GM13976 (cell line): Measurements from ENCODE around the gene ZFHX3.

Source experiments
- DNase-seq: peaks from one replicate; pipeline ENCODE4 v3.0.0; 2012; ENCODE audit warnings: low spot score
- CTCF ChIP-seq: IDR thresholded peaks from 2 replicates; pipeline ENCODE4 v1.5.1; 2012; ENCODE audit warnings: borderline replicate concordance, mild to moderate bottlenecking; ENCODE audit not compliant: insufficient read depth; ENCODE audit errors: extremely low read depth, missing control alignments, control extremely low read depth
- in situ Hi-C: fragments of 300-500 bp; cut with MboI; formaldehyde crosslinking; loops from one replicate; pipeline ENCODE4 v1.12.0; 2022; ENCODE audit warnings: low sequenced_read_pairs, mixed read lengths, inconsistent platforms; ENCODE audit not compliant: unreplicated experiment

The ZFHX3 gene

GRCh38 chr16:73064212-73064993 is 16.5 kb upstream of the ZFHX3 start:
- DNase-seq: no peak

GRCh38 chr16:73063854-73064211 is 15.9 kb upstream of the ZFHX3 start:
- no peak for TF ChIP-seq CTCF
- DNase-seq: no peak
- in situ Hi-C loops: no loop called here

More at GRCh38 chr16:73064212-73064993, 16.5 kb upstream of the ZFHX3 start:
- TF ChIP-seq CTCF: no peak
- in situ Hi-C loops: no loop called here

GRCh38 chr16:73062743-73063733 is 15.1 kb upstream of the ZFHX3 start:
- in situ Hi-C loops: no loop called here
- DNase-seq: no peak
- TF ChIP-seq CTCF: no peak

- in situ Hi-C loops: no loop called here
- TF ChIP-seq CTCF: no peak
- DNase-seq: no peak
Measured at GRCh38 chr16:73062001-73062616, 14.2 kb upstream of the ZFHX3 start.

GRCh38 chr16:73060892-73061490 is 13.1 kb upstream of the ZFHX3 start:
- TF ChIP-seq CTCF: no peak
- in situ Hi-C loops: no loop called here

More at GRCh38 chr16:73060892-73061490, 13.1 kb upstream of the ZFHX3 start:
- no peak for DNase-seq
